Kidney epithelial cell (primary cell): ENCODE data around the gene SLC13A3. TPM values are rescaled to one million over a fixed set of nuclear protein-coding genes. Genes with fewer than 3 reads are reported as not detected.

ENCODE experiments used
- DNase-seq: peaks from one replicate; pipeline ENCODE4 v3.0.0-alpha.2; 2010; ENCODE audit warnings: low read depth
- H3K27me3 ChIP-seq: 2 replicates; pipeline ENCODE4 v1.6.0; 2011; ENCODE audit warnings: low read length; ENCODE audit not compliant: control insufficient read depth, insufficient read depth
- H3K36me3 ChIP-seq: 2 replicates; pipeline ENCODE4 v1.5.1; 2011; ENCODE audit warnings: low read length; ENCODE audit not compliant: control insufficient read depth, insufficient read depth
- H3K4me3 ChIP-seq: 2 replicates; pipeline ENCODE4 v1.5.1; 2011; ENCODE audit warnings: low read depth, mild to moderate bottlenecking, control low read depth, low read length
- CTCF ChIP-seq: IDR thresholded peaks from 2 replicates; pipeline ENCODE4 v1.5.1; 2011; ENCODE audit warnings: mild to moderate bottlenecking, moderate library complexity, low read length, control low read depth, inconsistent platforms; ENCODE audit not compliant: insufficient read depth, poor library complexity, severe bottlenecking
- total RNA-seq: library from RNA; depleted of rRNA; stranded (reverse); fragments of >200 nt; gene quantifications from 2 replicates; pipeline ENCODE4 v1.2.3, GENCODE V29; 2015

SLC13A3 gene
- total RNA-seq, 1 donor from 2014 or later, result 3.4 TPM

- Histone ChIP-seq H3K4me3 (no peak overlapping the region), H3K36me3 (no peaks in the 10 kb centered on the region), H3K27me3 (no peaks in the 10 kb centered on the region)
- no peak for DNase-seq
- no peak for TF ChIP-seq CTCF
Measured at GRCh38 chr20:46644160-46644559, 7.1 kb downstream of the SLC13A3 start.

GRCh38 chr20:46642969-46643343, 8.3 kb downstream of the SLC13A3 start:
- no peak for DNase-seq
- Histone ChIP-seq H3K36me3 (no peaks in the 10 kb centered on the region), H3K4me3 (no peak overlapping the region), H3K27me3 (no peaks in the 10 kb centered on the region)
- no peak for TF ChIP-seq CTCF

GRCh38 chr20:46642265-46642968, 8.8 kb downstream of the SLC13A3 start:
- TF ChIP-seq CTCF, result no peak
- Histone ChIP-seq H3K36me3 (no peaks in the 10 kb centered on the region), H3K4me3 (no peak overlapping the region), H3K27me3 (no peaks in the 10 kb centered on the region)
- DNase-seq, result no peak

GRCh38 chr20:46641424-46641823, 9.8 kb downstream of the SLC13A3 start:
- Histone ChIP-seq H3K27me3 (no peaks in the 10 kb centered on the region), H3K4me3 (no peak overlapping the region), H3K36me3 (no peaks in the 10 kb centered on the region)
- TF ChIP-seq CTCF, result no peak
- DNase-seq, result no peak

- no peak for TF ChIP-seq CTCF
- DNase-seq, result no peak
- no peaks in the 10 kb centered on the region for H3K36me3 ChIP-seq
- no peaks in the 10 kb centered on the region for H3K27me3 ChIP-seq
- H3K4me3 ChIP-seq, result no peak overlapping the region
Measured at GRCh38 chr20:46640536-46641311, 10.5 kb downstream of the SLC13A3 start.
